ENCODE results near the gene GSX2. TPM values are rescaled to one million over a fixed set of nuclear protein-coding genes. Genes with fewer than 3 reads are reported as not detected.

The GSX2 gene
- total RNA-seq, 1 donor from 2014 or later = not detected

- Histone ChIP-seq H3K4me1 (peaks cover 29% of the 10 kb centered on the region), H3K27ac (no peak overlapping the region), H3K36me3 (no peaks in the 10 kb centered on the region), H3K27me3 (peaks cover 94% of the 10 kb centered on the region), H3K4me3 (no peak overlapping the region), H3K9me3 (no peaks in the 10 kb centered on the region)
- intact Hi-C loops (cut with DNase I) = no loop called here
- TF ChIP-seq CTCF (IDR thresholded peaks at IDR 0.05) = no peak
- ATAC-seq (no peak), DNase-seq (no peak)
Observed at GRCh38 chr4:54096295-54096962, 3.5 kb upstream of the GSX2 start.

GRCh38 chr4:54097152-54097551 is 2.8 kb upstream of the GSX2 start:
- intact Hi-C loops (cut with DNase I) = no loop called here
- no peak for TF ChIP-seq CTCF (IDR thresholded peaks at IDR 0.05)
- H3K27me3 ChIP-seq = peaks cover 98% of the 10 kb centered on the region
- no peaks in the 10 kb centered on the region for H3K9me3 ChIP-seq
- ATAC-seq (no peak), DNase-seq (no peak)
- H3K36me3 ChIP-seq = no peaks in the 10 kb centered on the region
- peaks cover 27% of the 10 kb centered on the region for H3K4me1 ChIP-seq
- no peak overlapping the region for H3K27ac ChIP-seq
- H3K4me3 ChIP-seq = no peak overlapping the region

GRCh38 chr4:54098375-54098774 is 1.6 kb upstream of the GSX2 start:
- intact Hi-C loops (cut with DNase I) = no loop called here
- DNase-seq (no peak), ATAC-seq (no peak)
- H3K4me3 ChIP-seq = no peak overlapping the region
- H3K27ac ChIP-seq = no peak overlapping the region
- TF ChIP-seq CTCF (IDR thresholded peaks at IDR 0.05) = no peak
- H3K9me3 ChIP-seq = no peaks in the 10 kb centered on the region
- no peaks in the 10 kb centered on the region for H3K36me3 ChIP-seq
- peaks cover 98% of the 10 kb centered on the region for H3K27me3 ChIP-seq
- peaks cover 23% of the 10 kb centered on the region for H3K4me1 ChIP-seq

GRCh38 chr4:54099287-54099747 is 646 bp upstream of the GSX2 start:
- Histone ChIP-seq H3K27ac (no peak overlapping the region), H3K36me3 (no peaks in the 10 kb centered on the region), H3K4me1 (peaks cover 23% of the 10 kb centered on the region), H3K9me3 (no peaks in the 10 kb centered on the region), H3K4me3 (peak overlapping the region; percentile 19), H3K27me3 (peaks cover 97% of the 10 kb centered on the region)
- peak; percentile 14 for ATAC-seq
- intact Hi-C loops (cut with DNase I) = no loop called here
- no peak for TF ChIP-seq CTCF (IDR thresholded peaks at IDR 0.05)
- no peak for DNase-seq

GRCh38 chr4:54100595-54101189 is 729 bp downstream of the GSX2 start:
- Histone ChIP-seq H3K36me3 (no peaks in the 10 kb centered on the region), H3K27ac (no peak overlapping the region), H3K9me3 (no peaks in the 10 kb centered on the region), H3K27me3 (peaks cover 98% of the 10 kb centered on the region), H3K4me1 (peaks cover 23% of the 10 kb centered on the region), H3K4me3 (peak overlapping the region; percentile 19)
- no peak for TF ChIP-seq CTCF (IDR thresholded peaks at IDR 0.05)
- DNase-seq = no peak
- intact Hi-C loops (cut with DNase I) = no loop called here
- no peak for ATAC-seq
